SK-N-SH (cell line): ENCODE results near the gene NDUFA12. TPM values are rescaled to one million over a fixed set of nuclear protein-coding genes. Genes with fewer than 3 reads are reported as not detected.

Source experiments
- CTCF ChIA-PET: fragments of 300-600, 350-600 bp; formaldehyde crosslinking; extraction: SDS; loops from one replicate; lab custom pipeline; 2021; lab: Yijun Ruan, JAX
- POLR2A ChIA-PET: fragments of 350-600 bp; sonication (Branson Sonifier 250); formaldehyde crosslinking; extraction: SDS; loops from one replicate; lab custom pipeline; 2020; ENCODE audit warnings: antibody characterized with exemption, inconsistent platforms; lab: Yijun Ruan, JAX
- DNase-seq: peaks from one replicate; pipeline ENCODE4 v3.0.0; 2012
- H2AFZ ChIP-seq: fragments of 200-600 bp; sonication (generic); 2 replicates; pipeline ENCODE4 v1.8.1; 2016; ENCODE audit warnings: antibody characterized with exemption, mild to moderate bottlenecking, low read depth
- H3F3A ChIP-seq: fragments of 200-600 bp; sonication (generic); replicated peaks from 2 replicates; pipeline ENCODE3; 2016; ENCODE audit warnings: antibody characterized with exemption, mild to moderate bottlenecking; ENCODE audit not compliant: insufficient read depth
- H3K27ac ChIP-seq, 2 experiments: fragments of 200-500 bp in 1 of 2; fragments of 200-600 bp in 1 of 2; sonication (Bioruptor generic) in 1 of 2; sonication (generic), shearing (Covaris generic) in 1 of 2; 2 replicates each; pipeline versions ENCODE4 v1.5.1 to v1.6.1; 2014 to 2016; ENCODE audit warnings: low read depth in 2 of 2, inconsistent platforms in 1 of 2, low read length in 1 of 2, mild to moderate bottlenecking in 1 of 2, mixed read lengths in 1 of 2
- H3K27me3 ChIP-seq: fragments of 200-600 bp; sonication (generic), shearing (Covaris generic); 2 replicates; pipeline ENCODE4 v1.6.1; 2016; ENCODE audit warnings: mixed run types; ENCODE audit not compliant: insufficient read depth
- H3K36me3 ChIP-seq, 2 experiments: fragments of 200-500 bp in 1 of 2; fragments of 200-600 bp in 1 of 2; sonication (Bioruptor generic) in 1 of 2; sonication (generic) in 1 of 2; replicated peaks in 1 of 2; 2 replicates each; pipeline versions ENCODE3 to v1.5.1; 2014 to 2016; ENCODE audit warnings: low read length in 1 of 2, mild to moderate bottlenecking in 1 of 2; ENCODE audit not compliant: insufficient read depth in 2 of 2, control insufficient read depth in 1 of 2
- H3K4me1 ChIP-seq, 2 experiments: fragments of 200-500 bp in 1 of 2; fragments of 200-600 bp in 1 of 2; sonication (Bioruptor generic) in 1 of 2; sonication (generic), shearing (Covaris generic) in 1 of 2; 2 replicates each; pipeline versions ENCODE4 v1.5.1 to v1.6.1; 2014 to 2016; ENCODE audit warnings: low read depth in 1 of 2, low read length in 1 of 2, mixed run types in 1 of 2; ENCODE audit not compliant: insufficient read depth in 2 of 2, control insufficient read depth in 1 of 2
- H3K4me2 ChIP-seq: fragments of 200-600 bp; sonication (generic), shearing (Covaris generic); 2 replicates; pipeline ENCODE4 v1.6.1; 2017; ENCODE audit warnings: mixed run types
- H3K4me3 ChIP-seq, 2 experiments: fragments of 200-500 bp in 1 of 2; fragments of 200-600 bp in 1 of 2; sonication (Bioruptor generic) in 1 of 2; sonication (generic), shearing (Covaris generic) in 1 of 2; 2 replicates each; pipeline versions ENCODE4 v1.5.1 to v1.8.1; 2014 to 2016; ENCODE audit warnings: low read depth in 2 of 2, inconsistent platforms in 1 of 2, low read length in 1 of 2, mild to moderate bottlenecking in 1 of 2, mixed read lengths in 1 of 2, moderate library complexity in 1 of 2
- H3K79me2 ChIP-seq: fragments of 200-600 bp; sonication (generic); 2 replicates; pipeline ENCODE4 v1.8.1; 2017; ENCODE audit warnings: mild to moderate bottlenecking; ENCODE audit not compliant: insufficient read depth
- H3K9ac ChIP-seq: fragments of 200-600 bp; sonication (generic); 2 replicates; pipeline ENCODE4 v1.6.1; 2017; ENCODE audit warnings: mixed run types
- H3K9me2 ChIP-seq: fragments of 200-600 bp; sonication (generic); 2 replicates; pipeline ENCODE4 v1.6.1; 2017; ENCODE audit warnings: mixed run types
- H3K9me3 ChIP-seq: fragments of 200-600 bp; sonication (generic); 2 replicates; pipeline ENCODE4 v1.6.1; 2017; ENCODE audit warnings: mixed run types, mild to moderate bottlenecking, moderate library complexity
- H4K20me1 ChIP-seq: fragments of 200-600 bp; sonication (generic); 2 replicates; pipeline ENCODE4 v1.6.1; 2017; ENCODE audit warnings: mild to moderate bottlenecking, mixed run types; ENCODE audit not compliant: insufficient read depth
- CHD2 ChIP-seq: fragments of 150-350 bp; IDR thresholded peaks from 2 replicates; pipeline ENCODE4 v1.6.1; 2018; ENCODE audit warnings: low read length; ENCODE audit not compliant: partially characterized antibody
- CTCF ChIP-seq: fragments of 200-600 bp; sonication (generic); IDR thresholded peaks from 2 replicates; pipeline ENCODE4 v1.6.1; 2017; ENCODE audit warnings: antibody characterized with exemption, mild to moderate bottlenecking, moderate library complexity
- ELF1 ChIP-seq: IDR thresholded peaks from 2 replicates; pipeline ENCODE4 v1.4.0; 2012
- EZH2phosphoT487 ChIP-seq: fragments of 200-600 bp; sonication (generic); IDR thresholded peaks from 2 replicates; pipeline ENCODE4 v1.6.1; 2017; ENCODE audit warnings: low read depth, mixed run types, mild to moderate bottlenecking, antibody characterized with exemption, moderate library complexity, borderline replicate concordance
- FOSL2 ChIP-seq: IDR thresholded peaks from 2 replicates; pipeline ENCODE4 v1.4.0; 2012; ENCODE audit warnings: low read depth, mild to moderate bottlenecking, moderate library complexity, borderline replicate concordance
- IRF3 ChIP-seq: fragments of 150-350 bp; IDR thresholded peaks from 2 replicates; pipeline ENCODE4 v1.6.1; 2016; ENCODE audit warnings: mild to moderate bottlenecking, low read depth, low read length
- MEF2A ChIP-seq: IDR thresholded peaks from 2 replicates; pipeline ENCODE4 v1.4.0; 2012; ENCODE audit warnings: low read depth, borderline replicate concordance
- MXI1 ChIP-seq: IDR thresholded peaks from 2 replicates; pipeline ENCODE4 v1.6.1; 2012; ENCODE audit warnings: mild to moderate bottlenecking, low read depth, low read length, improper control_type of control experiment
- NFIC ChIP-seq: IDR thresholded peaks from 2 replicates; pipeline ENCODE4 v1.4.0; 2012; ENCODE audit warnings: borderline replicate concordance
- RAD21 ChIP-seq: IDR thresholded peaks from 2 replicates; pipeline ENCODE4 v1.6.1; 2012; ENCODE audit warnings: mild to moderate bottlenecking, low read length
- RXRA ChIP-seq: IDR thresholded peaks from 2 replicates; pipeline ENCODE4 v1.4.0; 2012; ENCODE audit warnings: low read depth, mild to moderate bottlenecking, borderline replicate concordance
- TEAD4 ChIP-seq: IDR thresholded peaks from 2 replicates; pipeline ENCODE4 v1.4.0; 2012; ENCODE audit warnings: mild to moderate bottlenecking, borderline replicate concordance; ENCODE audit not compliant: insufficient read depth
- USF1 ChIP-seq: IDR thresholded peaks from 2 replicates; pipeline ENCODE4 v1.4.0; 2012; ENCODE audit warnings: low read depth, borderline replicate concordance
- YY1 ChIP-seq: IDR thresholded peaks from 2 replicates; pipeline ENCODE4 v1.4.0; 2012; ENCODE audit warnings: low read depth, mild to moderate bottlenecking
- ZBTB33 ChIP-seq: IDR thresholded peaks from 2 replicates; pipeline ENCODE4 v1.4.0; 2012; ENCODE audit warnings: low read depth, borderline replicate concordance
- WGBS: methylation state at CpG from one replicate; pipeline ENCODE4 v1.1.6; 2017; ENCODE audit warnings: low lambda C conversion rate; 5-methylcytosine and 5-hydroxymethylcytosine counted together
- polyA plus RNA-seq, 3 experiments: library from polyadenylated mRNA; depleted of rRNA; stranded (reverse); fragments of >200 nt; gene quantifications; 2 replicates each; pipeline ENCODE4 v1.2.3, GENCODE V29; 2012
- TF ChIP-seq, protein P1 (sequence below): IDR thresholded peaks from 2 replicates; pipeline ENCODE4; 2012
- TF ChIP-seq, protein P2 (sequence below): IDR thresholded peaks from 2 replicates; pipeline ENCODE4 v1.6.1; 2012; ENCODE audit warnings: mild to moderate bottlenecking, low read depth, low read length, moderate library complexity

The NDUFA12 gene
- polyA plus RNA-seq, 1 of the 3 experiments (the other 2 are of a cell fraction) = 106 TPM

DNA sequence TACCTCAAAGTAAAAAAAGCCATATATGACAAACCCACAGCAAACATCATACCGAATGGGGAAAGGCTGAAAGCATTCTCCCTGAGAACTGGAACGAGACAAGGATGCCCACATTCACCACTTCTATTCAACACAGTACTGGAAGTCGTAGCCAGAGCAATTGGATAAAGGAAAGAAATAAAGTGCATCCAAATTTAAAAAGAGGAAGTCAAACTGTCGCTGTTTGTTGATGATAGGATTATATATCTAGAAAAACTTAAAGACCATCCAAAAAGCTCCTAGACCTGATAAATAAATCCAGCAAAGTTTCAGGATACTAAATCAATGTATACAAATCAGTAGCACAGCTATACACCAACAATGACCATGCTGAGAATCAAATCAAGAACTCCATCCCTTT is 5.2 kb downstream of the NDUFA12 start:
- Histone ChIP-seq H3K36me3 (peaks cover 2 to 26% of the 10 kb centered on the region in 2 experiments), H3K27me3 (no peaks in the 10 kb centered on the region), H3F3A (peaks cover 11% of the 10 kb centered on the region), H3K9me3 (no peaks in the 10 kb centered on the region), H3K9me2 (no peaks in the 10 kb centered on the region), H3K27ac (no peak overlapping the region), H3K4me2 (no peak overlapping the region), H3K4me1 (no peaks in the 10 kb centered on the region)
- POLR2A ChIA-PET = no interaction called here
- WGBS = 95% methylated on average over 4 of the region's 4 CpGs
- no peak for DNase-seq
- CTCF ChIA-PET = no interaction called here
- TF ChIP-seq MEF2A (no peak), RAD21 (no peak), YY1 (no peak), RXRA (no peak), CTCF (no peak), ZBTB33 (no peak), TEAD4 (no peak), IRF3 (no peak), CHD2 (no peak), FOSL2 (no peak), USF1 (no peak), MXI1 (no peak), NFIC (no peak), ELF1 (no peak), EZH2phosphoT487 (no peak)
- TF ChIP-seq, protein P1, sequence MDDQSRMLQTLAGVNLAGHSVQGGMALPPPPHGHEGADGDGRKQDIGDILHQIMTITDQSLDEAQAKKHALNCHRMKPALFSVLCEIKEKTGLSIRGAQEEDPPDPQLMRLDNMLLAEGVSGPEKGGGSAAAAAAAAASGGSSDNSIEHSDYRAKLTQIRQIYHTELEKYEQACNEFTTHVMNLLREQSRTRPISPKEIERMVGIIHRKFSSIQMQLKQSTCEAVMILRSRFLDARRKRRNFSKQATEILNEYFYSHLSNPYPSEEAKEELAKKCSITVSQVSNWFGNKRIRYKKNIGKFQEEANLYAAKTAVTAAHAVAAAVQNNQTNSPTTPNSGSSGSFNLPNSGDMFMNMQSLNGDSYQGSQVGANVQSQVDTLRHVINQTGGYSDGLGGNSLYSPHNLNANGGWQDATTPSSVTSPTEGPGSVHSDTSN = no peak
- TF ChIP-seq, protein P2, sequence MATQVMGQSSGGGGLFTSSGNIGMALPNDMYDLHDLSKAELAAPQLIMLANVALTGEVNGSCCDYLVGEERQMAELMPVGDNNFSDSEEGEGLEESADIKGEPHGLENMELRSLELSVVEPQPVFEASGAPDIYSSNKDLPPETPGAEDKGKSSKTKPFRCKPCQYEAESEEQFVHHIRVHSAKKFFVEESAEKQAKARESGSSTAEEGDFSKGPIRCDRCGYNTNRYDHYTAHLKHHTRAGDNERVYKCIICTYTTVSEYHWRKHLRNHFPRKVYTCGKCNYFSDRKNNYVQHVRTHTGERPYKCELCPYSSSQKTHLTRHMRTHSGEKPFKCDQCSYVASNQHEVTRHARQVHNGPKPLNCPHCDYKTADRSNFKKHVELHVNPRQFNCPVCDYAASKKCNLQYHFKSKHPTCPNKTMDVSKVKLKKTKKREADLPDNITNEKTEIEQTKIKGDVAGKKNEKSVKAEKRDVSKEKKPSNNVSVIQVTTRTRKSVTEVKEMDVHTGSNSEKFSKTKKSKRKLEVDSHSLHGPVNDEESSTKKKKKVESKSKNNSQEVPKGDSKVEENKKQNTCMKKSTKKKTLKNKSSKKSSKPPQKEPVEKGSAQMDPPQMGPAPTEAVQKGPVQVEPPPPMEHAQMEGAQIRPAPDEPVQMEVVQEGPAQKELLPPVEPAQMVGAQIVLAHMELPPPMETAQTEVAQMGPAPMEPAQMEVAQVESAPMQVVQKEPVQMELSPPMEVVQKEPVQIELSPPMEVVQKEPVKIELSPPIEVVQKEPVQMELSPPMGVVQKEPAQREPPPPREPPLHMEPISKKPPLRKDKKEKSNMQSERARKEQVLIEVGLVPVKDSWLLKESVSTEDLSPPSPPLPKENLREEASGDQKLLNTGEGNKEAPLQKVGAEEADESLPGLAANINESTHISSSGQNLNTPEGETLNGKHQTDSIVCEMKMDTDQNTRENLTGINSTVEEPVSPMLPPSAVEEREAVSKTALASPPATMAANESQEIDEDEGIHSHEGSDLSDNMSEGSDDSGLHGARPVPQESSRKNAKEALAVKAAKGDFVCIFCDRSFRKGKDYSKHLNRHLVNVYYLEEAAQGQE = no peak
- TF ChIP-seq, all 33 proteins: peak for 0
- no peak overlapping the region for H3K9ac ChIP-seq
- H4K20me1 ChIP-seq = no peaks in the 10 kb centered on the region
- no peak overlapping the region for H3K4me3 ChIP-seq
- H3K79me2 ChIP-seq = peaks cover 69% of the 10 kb centered on the region
- no peak overlapping the region for H2AFZ ChIP-seq
